H9 (cell line): ENCODE results near the gene DUOX2. TPM values are rescaled to one million over a fixed set of nuclear protein-coding genes. Genes with fewer than 3 reads are reported as not detected.
"Not testable (repeated sequence)": the region's sequence is repeated elsewhere in the genome, so short reads cannot be mapped to it uniquely, and the experiment has no call there.

Source experiments
- DNase-seq: peaks from one replicate; pipeline ENCODE4 v3.0.0-alpha.2; 2017
- H2AFZ ChIP-seq: one replicate; pipeline ENCODE4 v1.6.1; 2013; ENCODE audit warnings: mild to moderate bottlenecking, low read length, control low read depth, moderate library complexity
- H2AK5ac ChIP-seq: 2 replicates; pipeline ENCODE4 v1.6.1; 2013; ENCODE audit warnings: low read length, control low read depth, mixed read lengths; ENCODE audit not compliant: insufficient read length
- H2BK120ac ChIP-seq: one replicate; pipeline ENCODE4 v1.6.1; 2013; ENCODE audit warnings: low read depth, mild to moderate bottlenecking, low read length, control low read depth, inconsistent platforms; ENCODE audit not compliant: poor library complexity, severe bottlenecking
- H2BK12ac ChIP-seq: 2 replicates; pipeline ENCODE4 v1.6.1; 2013; ENCODE audit warnings: low read length, control low read depth, mixed read lengths, low read depth; ENCODE audit not compliant: insufficient read length
- H2BK15ac ChIP-seq: 2 replicates; pipeline ENCODE4 v1.6.1; 2013; ENCODE audit warnings: low read depth, low read length, control low read depth
- H2BK20ac ChIP-seq: one replicate; pipeline ENCODE4 v1.6.1; 2013; ENCODE audit warnings: low read depth, mild to moderate bottlenecking, low read length, control low read depth, inconsistent platforms; ENCODE audit not compliant: poor library complexity, severe bottlenecking
- H2BK5ac ChIP-seq: 2 replicates; pipeline ENCODE4 v1.6.1; 2013; ENCODE audit warnings: low read length, control low read depth, mixed read lengths; ENCODE audit not compliant: insufficient read length
- H3K14ac ChIP-seq: 2 replicates; pipeline ENCODE4 v1.6.1; 2013; ENCODE audit warnings: low read length, control low read depth; ENCODE audit not compliant: insufficient read depth
- H3K18ac ChIP-seq: 2 replicates; pipeline ENCODE4 v1.6.1; 2013; ENCODE audit warnings: low read depth, mild to moderate bottlenecking, mixed read lengths, low read length, control low read depth; ENCODE audit not compliant: insufficient read length
- H3K23ac ChIP-seq: 2 replicates; pipeline ENCODE4 v1.6.1; 2013; ENCODE audit warnings: low read length, control low read depth, mixed read lengths, low read depth; ENCODE audit not compliant: insufficient read length
- H3K23me2 ChIP-seq: 2 replicates; pipeline ENCODE4 v1.6.1; 2013; ENCODE audit warnings: low read depth, mild to moderate bottlenecking, mixed read lengths, low read length, control low read depth; ENCODE audit not compliant: insufficient read length, poor library complexity, severe bottlenecking
- H3K27ac ChIP-seq: 2 replicates; pipeline ENCODE4 v1.5.1; 2013; ENCODE audit warnings: low read length, control low read depth, mixed read lengths, low read depth; ENCODE audit not compliant: insufficient read length
- H3K27me3 ChIP-seq: 2 replicates; pipeline ENCODE4 v1.6.1; 2013; ENCODE audit warnings: low read length, control low read depth, inconsistent platforms; ENCODE audit not compliant: insufficient read depth
- H3K4ac ChIP-seq: 2 replicates; pipeline ENCODE4 v1.6.1; 2013; ENCODE audit warnings: low read depth, mild to moderate bottlenecking, control low read depth, inconsistent platforms, low read length, moderate library complexity
- H3K4me1 ChIP-seq: 2 replicates; pipeline ENCODE4 v1.6.1; 2013; ENCODE audit warnings: low read length, control low read depth, inconsistent platforms; ENCODE audit not compliant: insufficient read depth
- H3K4me2 ChIP-seq: 2 replicates; pipeline ENCODE4 v1.6.1; 2013; ENCODE audit warnings: low read length, control low read depth, mixed read lengths; ENCODE audit not compliant: insufficient read length, insufficient read depth
- H3K56ac ChIP-seq: 2 replicates; pipeline ENCODE4 v1.6.1; 2013; ENCODE audit warnings: low read depth, mild to moderate bottlenecking, mixed read lengths, low read length, control low read depth; ENCODE audit not compliant: insufficient read length
- H3K79me1 ChIP-seq: 2 replicates; pipeline ENCODE4 v1.6.1; 2013; ENCODE audit warnings: low read depth, mild to moderate bottlenecking, moderate library complexity, low read length, control low read depth, inconsistent platforms; ENCODE audit not compliant: insufficient read depth, poor library complexity, severe bottlenecking
- H3K79me2 ChIP-seq: 2 replicates; pipeline ENCODE4 v1.6.1; 2013; ENCODE audit warnings: low read length, control low read depth, inconsistent platforms; ENCODE audit not compliant: insufficient read depth
- H3K9ac ChIP-seq: 2 replicates; pipeline ENCODE4 v1.6.1; 2013; ENCODE audit warnings: low read length, control low read depth, mixed read lengths; ENCODE audit not compliant: insufficient read length; ENCODE audit errors: extremely low read depth
- H3K9me3 ChIP-seq: one replicate; pipeline ENCODE4 v1.6.1; 2013; ENCODE audit warnings: low read depth, low read length, inconsistent platforms; ENCODE audit not compliant: control insufficient read depth
- H3T11ph ChIP-seq: one replicate; pipeline ENCODE4 v1.6.1; 2013; ENCODE audit warnings: mild to moderate bottlenecking, low read length, control low read depth, inconsistent platforms
- H4K20me1 ChIP-seq: one replicate; pipeline ENCODE4 v1.6.1; 2013; ENCODE audit not compliant: control insufficient read depth, insufficient read length, insufficient read depth
- H4K5ac ChIP-seq: 2 replicates; pipeline ENCODE4 v1.6.1; 2013; ENCODE audit warnings: low read depth, mild to moderate bottlenecking, mixed read lengths, low read length, control low read depth; ENCODE audit not compliant: insufficient read length
- H4K8ac ChIP-seq: replicated peaks from 2 replicates; pipeline ENCODE4 v1.6.1; 2013; ENCODE audit warnings: low read length, control low read depth, mixed read lengths, low read depth; ENCODE audit not compliant: insufficient read length
- H4K91ac ChIP-seq: 2 replicates; pipeline ENCODE4 v1.6.1; 2013; ENCODE audit warnings: low read depth, mild to moderate bottlenecking, moderate library complexity, mixed read lengths, low read length, control low read depth; ENCODE audit not compliant: insufficient read length
- H3K27ac Mint-ChIP-seq, 3 experiments: 2 replicates in 2 of 3; 3 replicates in 1 of 3; pipeline ENCODE4 v1.8.0; 2020 to 2021; ENCODE audit warnings: mixed read lengths in 3 of 3, mild to moderate bottlenecking in 1 of 3, moderate library complexity in 1 of 3
- H3K27me3 Mint-ChIP-seq: 2 replicates; pipeline ENCODE4 v1.8.0; 2021; ENCODE audit warnings: low read depth, mild to moderate bottlenecking, moderate library complexity, mixed read lengths
- H3K36me3 Mint-ChIP-seq, 3 experiments: 2 replicates in 2 of 3; 3 replicates in 1 of 3; pipeline ENCODE4 v1.8.0; 2020 to 2021; ENCODE audit warnings: low read depth in 3 of 3, mixed read lengths in 3 of 3; ENCODE audit not compliant: insufficient read depth in 1 of 3
- H3K4me1 Mint-ChIP-seq, 2 experiments: 2 replicates each; pipeline ENCODE4 v1.8.0; 2020; ENCODE audit warnings: mixed read lengths in 2 of 2
- H3K4me3 Mint-ChIP-seq, 2 experiments: 2 replicates in 1 of 2; 3 replicates in 1 of 2; pipeline ENCODE4 v1.8.0; 2020 to 2021; ENCODE audit warnings: mild to moderate bottlenecking in 2 of 2, mixed read lengths in 2 of 2, moderate library complexity in 1 of 2
- H3K9me3 Mint-ChIP-seq, 2 experiments: 2 replicates in 1 of 2; 3 replicates in 1 of 2; pipeline ENCODE4 v1.8.0; 2020; ENCODE audit warnings: mild to moderate bottlenecking in 2 of 2, mixed read lengths in 2 of 2, moderate library complexity in 1 of 2
- WGBS: extraction: QIAGEN DNeasy Blood & Tissue Kit; methylation state at CpG from one replicate; pipeline ENCODE4 v1.1.7; 2013; ENCODE audit warnings: missing lambda C conversion rate, low lambda C conversion rate, mixed read lengths; ENCODE audit not compliant: insufficient read length; ENCODE audit errors: extremely low coverage; 5-methylcytosine and 5-hydroxymethylcytosine counted together
- total RNA-seq: library from RNA; stranded (reverse); gene quantifications from 2 replicates; pipeline ENCODE4 v1.2.1, GENCODE V29; 2021

Gene DUOX2
- total RNA-seq, 1 experiment from 2014 or later: 0.42 TPM

DNA sequence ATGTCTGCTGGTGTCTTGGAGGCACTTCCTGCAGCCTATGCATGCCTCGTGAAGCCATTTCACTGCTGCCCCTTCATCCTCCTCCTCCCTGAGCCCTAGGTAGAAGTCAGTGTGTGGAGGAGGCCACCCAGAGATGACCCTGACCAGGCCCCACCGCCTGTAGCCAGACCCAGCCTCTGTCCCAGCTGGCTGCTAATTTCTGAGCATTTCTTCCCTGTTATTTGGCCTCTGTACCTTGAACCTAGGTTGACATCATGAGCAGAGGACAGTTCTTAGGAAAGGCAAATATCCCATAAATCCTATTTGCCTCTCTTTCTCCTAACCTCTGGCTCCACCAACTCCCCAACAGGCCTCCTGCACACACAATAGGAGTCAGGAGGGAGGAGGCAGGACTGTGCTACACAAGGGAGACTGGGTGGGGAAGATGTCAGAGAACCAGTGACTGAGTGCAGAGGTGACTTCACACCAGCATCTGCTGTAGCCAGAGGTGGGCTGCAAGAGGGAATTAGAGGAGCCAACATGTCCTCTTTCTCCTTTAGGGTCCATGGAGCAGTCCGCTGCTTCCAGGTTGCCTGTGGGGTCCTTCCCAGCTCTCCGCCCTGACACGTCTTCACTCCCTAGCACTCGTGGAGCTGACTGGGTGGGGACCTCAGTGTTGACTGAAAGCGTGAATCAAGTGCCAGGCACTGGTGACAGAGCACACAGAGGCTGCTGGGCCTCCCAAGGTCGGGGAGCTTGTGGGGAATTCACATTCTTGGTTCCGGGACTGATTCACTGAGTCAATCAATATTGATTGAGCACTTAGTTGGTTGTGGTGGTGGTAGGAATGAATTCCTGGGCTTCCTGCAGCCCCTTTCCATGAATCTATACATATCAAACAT, 38.3 kb downstream of the DUOX2 start:
- H2BK120ac ChIP-seq, H3K4me1 ChIP-seq, H3K27me3 Mint-ChIP-seq, H2BK5ac ChIP-seq, H3K23ac ChIP-seq, H3K9ac ChIP-seq, H2BK15ac ChIP-seq, H3K14ac ChIP-seq, H3K9me3 ChIP-seq, H2BK12ac ChIP-seq, H3K27ac ChIP-seq, H3K36me3 Mint-ChIP-seq, H3K79me1 ChIP-seq, H4K20me1 ChIP-seq, H2BK20ac ChIP-seq, H3K4me1 Mint-ChIP-seq, H3K27ac Mint-ChIP-seq, H3K56ac ChIP-seq, H3K18ac ChIP-seq, H3K27me3 ChIP-seq, H3K23me2 ChIP-seq, H3K4me3 Mint-ChIP-seq, H3K4me2 ChIP-seq, DNase-seq, H3T11ph ChIP-seq, H2AK5ac ChIP-seq, H4K8ac ChIP-seq, H3K9me3 Mint-ChIP-seq, H3K79me2 ChIP-seq, H4K91ac ChIP-seq, H2AFZ ChIP-seq, H4K5ac ChIP-seq, H3K4ac ChIP-seq: not testable (repeated sequence)
- WGBS: no CpG with 5 or more reads among the region's 9 CpGs

DNA sequence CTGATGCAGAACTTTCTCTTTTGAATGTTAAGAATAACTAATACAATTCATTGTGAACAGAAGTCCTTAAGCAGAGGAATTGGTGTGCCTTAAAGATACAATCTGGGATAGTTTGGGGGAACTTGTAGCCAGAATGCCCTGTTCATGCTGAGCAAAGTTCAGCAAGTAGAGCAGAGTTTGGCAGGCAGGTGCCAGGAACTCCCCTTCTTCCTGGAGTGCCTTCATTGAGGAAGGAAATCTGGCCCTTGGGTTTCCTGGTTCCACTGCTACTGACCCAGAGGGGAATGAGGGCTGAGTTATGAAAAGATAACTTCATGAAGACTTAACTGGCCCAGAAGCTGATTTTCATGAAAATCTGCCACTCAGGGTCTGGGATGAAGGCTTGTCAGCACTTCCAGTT, 40.4 kb downstream of the DUOX2 start:
- not testable (repeated sequence) for H2BK15ac ChIP-seq, H4K91ac ChIP-seq, H3K4me2 ChIP-seq, H2BK20ac ChIP-seq, H2BK120ac ChIP-seq, H3K14ac ChIP-seq, H4K8ac ChIP-seq, H2BK12ac ChIP-seq, H3K4me3 Mint-ChIP-seq, H3K4me1 Mint-ChIP-seq, H3K9me3 ChIP-seq, H2AK5ac ChIP-seq, H3K27me3 ChIP-seq, H3K9ac ChIP-seq, H3K4me1 ChIP-seq, H2BK5ac ChIP-seq, H3T11ph ChIP-seq, H3K23me2 ChIP-seq, DNase-seq, H3K27ac ChIP-seq, H3K56ac ChIP-seq, H4K5ac ChIP-seq, H2AFZ ChIP-seq, H3K79me2 ChIP-seq, H3K9me3 Mint-ChIP-seq, H3K27me3 Mint-ChIP-seq, H3K79me1 ChIP-seq, H4K20me1 ChIP-seq, H3K4ac ChIP-seq, H3K18ac ChIP-seq, H3K27ac Mint-ChIP-seq, H3K23ac ChIP-seq
- peaks cover 8 to 17% (median 12%) of the 10 kb centered on the region in 3 experiments; a peak in 6 of 7 replicates for H3K36me3 Mint-ChIP-seq
